Adipocyte (in vitro differentiated cells): ENCODE results near the gene FUT1.
A peak's percentile ranks its signal among the peaks of the same experiment; 100 is the strongest.
"Not testable (repeated sequence)": the region's sequence is repeated elsewhere in the genome, so short reads cannot be mapped to it uniquely, and the experiment has no call there.

Experiments used
- DNase-seq: peaks from one replicate; pipeline ENCODE4 v3.0.0-alpha.2; 2015; ENCODE audit warnings: low read depth
- H3K27me3 ChIP-seq: replicated peaks from 2 replicates; pipeline ENCODE4 v1.7.0; 2013; ENCODE audit warnings: mild to moderate bottlenecking, low read length, moderate library complexity; ENCODE audit not compliant: control insufficient read depth, insufficient read depth
- H3K36me3 ChIP-seq: 2 replicates; pipeline ENCODE4 v1.7.0; 2013; ENCODE audit warnings: low read length, mild to moderate bottlenecking, moderate library complexity; ENCODE audit not compliant: control insufficient read depth, insufficient read depth, severe bottlenecking
- H3K4me1 ChIP-seq: 2 replicates; pipeline ENCODE4 v1.7.0; 2013; ENCODE audit warnings: mild to moderate bottlenecking, low read length, moderate library complexity; ENCODE audit not compliant: control insufficient read depth, insufficient read depth
- H3K4me3 ChIP-seq: 2 replicates; pipeline ENCODE4 v1.7.0; 2013; ENCODE audit warnings: mild to moderate bottlenecking, low read length, moderate library complexity
- H3K9ac ChIP-seq: 2 replicates; pipeline ENCODE4 v1.7.0; 2013; ENCODE audit warnings: mild to moderate bottlenecking, low read length, moderate library complexity
- H3K9me3 ChIP-seq: 2 replicates; pipeline ENCODE4 v1.7.0; 2013; ENCODE audit warnings: mild to moderate bottlenecking, low read length, moderate library complexity; ENCODE audit not compliant: control insufficient read depth

FUT1 gene

DNA sequence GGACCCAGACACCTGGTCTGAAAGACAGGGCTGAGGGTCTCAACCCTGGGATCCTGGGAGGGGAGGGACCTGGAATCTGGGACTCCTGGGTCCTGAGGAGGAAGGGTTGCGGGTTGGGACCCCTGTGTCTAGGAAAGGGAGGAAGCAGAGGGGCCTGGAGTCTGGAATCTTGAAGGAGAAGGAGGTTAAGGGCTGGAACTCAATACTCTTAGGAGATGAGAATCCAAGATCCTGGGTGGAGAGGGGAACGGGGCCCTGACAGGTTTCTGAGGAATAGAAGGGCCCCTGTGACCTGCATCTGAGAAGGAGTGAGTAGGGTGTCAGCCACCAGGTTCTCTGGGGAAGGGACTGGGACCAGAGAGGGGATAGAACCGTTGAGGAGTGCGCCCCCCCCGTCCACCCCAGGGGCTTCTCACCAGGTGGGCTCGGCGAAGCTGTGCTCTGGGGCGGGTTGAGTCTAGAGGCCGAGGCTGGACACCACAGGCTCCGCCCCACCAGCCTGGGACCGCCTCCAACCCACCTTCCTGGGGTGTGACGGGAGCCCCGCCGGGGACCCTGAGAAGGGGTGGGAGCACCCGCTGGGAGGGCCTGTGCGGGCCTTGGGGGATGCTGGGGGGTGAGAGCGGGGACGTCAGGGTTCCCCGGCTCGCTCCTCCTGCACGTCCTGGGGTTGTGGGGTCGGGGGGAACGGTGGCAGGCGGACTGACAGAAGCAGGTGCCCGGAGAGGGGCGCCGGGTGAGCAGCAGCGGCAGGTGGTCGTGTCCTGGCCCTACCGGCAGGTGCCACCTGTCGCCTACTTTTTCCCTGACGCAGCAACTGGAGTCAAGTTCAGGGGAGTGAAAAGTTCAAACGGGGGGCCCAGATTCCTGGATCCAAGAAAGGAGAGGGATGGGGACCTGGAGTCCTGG lies 32.9 kb downstream of the FUT1 start, which contains the start of gene MAMSTR:
TSS of gene MAMSTR (minus strand) at position 463 of the 909 bp plus-strand sequence. CDS start 694 bp downstream, outside the sequence.
- H3K4me3 ChIP-seq, result peak within 1 kb of the TSS; percentile 85
- H3K4me1 ChIP-seq, result peaks cover 29% of the 10 kb centered on the region
- no peak for DNase-seq
- peak within 1 kb of the TSS; percentile 77 for H3K9ac ChIP-seq
- H3K27me3 ChIP-seq, result no peaks in the 10 kb centered on the region
- H3K9me3 ChIP-seq, result no peaks in the 10 kb centered on the region
- no peaks in the 10 kb centered on the region for H3K36me3 ChIP-seq

- DNase-seq, result no peak
- Histone ChIP-seq H3K36me3 (no peaks in the 10 kb centered on the region), H3K9ac (no peak overlapping the region), H3K27me3 (no peaks in the 10 kb centered on the region), H3K9me3 (no peaks in the 10 kb centered on the region), H3K4me1 (peaks cover 26% of the 10 kb centered on the region), H3K4me3 (no peak overlapping the region)
These were observed 33.7 kb downstream of the FUT1 start for GRCh38 chr19:48718711-48719231.

GRCh38 chr19:48718106-48718505 lies 34.3 kb downstream of the FUT1 start:
- H3K36me3 ChIP-seq, H3K4me3 ChIP-seq, H3K27me3 ChIP-seq, H3K9me3 ChIP-seq, DNase-seq, H3K9ac ChIP-seq: not testable (repeated sequence)
- H3K4me1 ChIP-seq, result peaks cover 33% of the 10 kb centered on the region

- Histone ChIP-seq H3K27me3 (no peaks in the 10 kb centered on the region), H3K4me3 (peak overlapping the region; percentile 58), H3K4me1 (peaks cover 34% of the 10 kb centered on the region), H3K9ac (peak overlapping the region; percentile 33), H3K9me3 (no peaks in the 10 kb centered on the region), H3K36me3 (no peaks in the 10 kb centered on the region)
- peak; percentile 78 for DNase-seq
These were observed 35.7 kb downstream of the FUT1 start for GRCh38 chr19:48716562-48717291.

DNA sequence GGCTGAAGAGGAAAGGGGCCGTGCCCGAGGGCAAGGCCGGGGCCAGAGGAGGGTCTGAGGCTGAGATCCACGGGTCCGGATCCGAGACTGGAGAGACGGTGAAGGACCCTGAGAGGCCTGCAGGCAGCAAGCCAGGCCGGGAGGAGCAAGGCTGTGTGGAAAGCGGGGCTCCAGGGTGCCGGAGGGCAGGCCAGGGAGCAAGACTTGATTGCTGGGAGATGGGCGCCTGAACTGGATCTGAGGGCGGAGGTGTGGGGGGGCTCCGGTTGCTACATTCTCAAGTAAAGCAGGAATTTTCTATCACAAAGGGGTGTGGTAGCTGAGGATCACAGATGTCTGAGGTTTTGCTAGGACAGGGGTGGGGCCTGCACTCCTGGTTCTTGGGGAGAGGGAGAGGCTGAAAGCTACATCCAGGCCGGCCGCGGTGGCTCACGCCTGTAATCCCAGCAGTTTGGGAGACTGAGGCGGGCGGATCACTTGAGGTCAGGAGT lies 36.7 kb downstream of the FUT1 start:
- Histone ChIP-seq H3K4me1 (peaks cover 34% of the 10 kb centered on the region), H3K36me3 (no peaks in the 10 kb centered on the region), H3K27me3 (no peaks in the 10 kb centered on the region), H3K9me3 (peaks cover 4% of the 10 kb centered on the region), H3K9ac (peak overlapping the region; percentile 14), H3K4me3 (no peak overlapping the region)
- DNase-seq, result peak; percentile 39

- Histone ChIP-seq H3K36me3 (no peaks in the 10 kb centered on the region), H3K27me3 (no peaks in the 10 kb centered on the region), H3K4me1 (peaks cover 30% of the 10 kb centered on the region), H3K4me3 (peak overlapping the region; percentile 84), H3K9ac (peak overlapping the region; percentile 90), H3K9me3 (peaks cover 4% of the 10 kb centered on the region)
- DNase-seq, result no peak
These were observed 37.4 kb downstream of the FUT1 start for GRCh38 chr19:48714759-48715675.

DNA sequence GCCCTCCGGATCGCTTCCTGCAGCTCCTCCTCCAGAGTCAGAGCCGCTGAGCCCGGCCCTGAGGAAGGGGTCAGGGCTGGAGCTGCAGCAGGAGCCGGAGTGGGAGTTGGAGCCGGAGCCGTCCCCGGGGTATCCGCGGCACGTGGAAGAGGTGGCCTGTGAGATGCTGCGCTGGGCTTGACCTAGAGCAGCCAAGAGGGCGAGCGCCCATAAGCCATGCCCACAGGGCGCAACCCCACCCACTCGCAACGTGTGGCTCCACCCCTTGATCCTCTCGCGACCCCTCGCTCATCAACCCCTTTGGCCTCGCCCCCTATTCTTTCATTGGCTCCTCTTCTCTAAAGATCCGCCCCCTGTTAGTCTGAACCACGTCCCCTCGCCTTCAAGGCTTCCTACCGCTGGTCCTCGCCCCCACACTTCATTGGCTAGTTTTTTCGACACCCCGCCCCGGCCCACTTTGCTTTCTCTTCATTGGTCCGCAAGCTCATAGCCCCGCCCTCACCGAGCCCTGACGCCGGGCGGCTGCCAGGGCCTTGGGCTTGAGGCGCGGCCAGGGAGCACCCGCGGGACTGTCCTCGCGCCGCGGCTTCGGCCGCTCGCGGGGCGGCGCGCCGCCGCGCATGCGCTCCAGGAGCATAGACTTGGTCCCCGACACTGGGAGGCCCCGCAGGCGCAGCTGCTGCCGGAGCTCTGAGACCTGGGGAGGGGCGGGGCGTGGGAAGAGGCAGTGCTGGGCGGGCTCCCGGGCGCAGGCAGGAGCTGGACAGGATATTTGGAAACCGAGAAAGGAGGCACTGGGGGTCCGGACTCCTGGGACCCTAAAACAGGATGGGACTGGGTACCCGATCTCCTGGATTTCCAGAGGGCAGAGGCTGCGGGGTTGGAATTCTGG lies 38.3 kb downstream of the FUT1 start:
- peak; percentile 100 for DNase-seq
- Histone ChIP-seq H3K27me3 (no peaks in the 10 kb centered on the region), H3K9ac (peak overlapping the region; percentile 90), H3K9me3 (peaks cover 4% of the 10 kb centered on the region), H3K4me1 (peaks cover 28% of the 10 kb centered on the region), H3K36me3 (no peaks in the 10 kb centered on the region), H3K4me3 (peak overlapping the region; percentile 84)

DNA sequence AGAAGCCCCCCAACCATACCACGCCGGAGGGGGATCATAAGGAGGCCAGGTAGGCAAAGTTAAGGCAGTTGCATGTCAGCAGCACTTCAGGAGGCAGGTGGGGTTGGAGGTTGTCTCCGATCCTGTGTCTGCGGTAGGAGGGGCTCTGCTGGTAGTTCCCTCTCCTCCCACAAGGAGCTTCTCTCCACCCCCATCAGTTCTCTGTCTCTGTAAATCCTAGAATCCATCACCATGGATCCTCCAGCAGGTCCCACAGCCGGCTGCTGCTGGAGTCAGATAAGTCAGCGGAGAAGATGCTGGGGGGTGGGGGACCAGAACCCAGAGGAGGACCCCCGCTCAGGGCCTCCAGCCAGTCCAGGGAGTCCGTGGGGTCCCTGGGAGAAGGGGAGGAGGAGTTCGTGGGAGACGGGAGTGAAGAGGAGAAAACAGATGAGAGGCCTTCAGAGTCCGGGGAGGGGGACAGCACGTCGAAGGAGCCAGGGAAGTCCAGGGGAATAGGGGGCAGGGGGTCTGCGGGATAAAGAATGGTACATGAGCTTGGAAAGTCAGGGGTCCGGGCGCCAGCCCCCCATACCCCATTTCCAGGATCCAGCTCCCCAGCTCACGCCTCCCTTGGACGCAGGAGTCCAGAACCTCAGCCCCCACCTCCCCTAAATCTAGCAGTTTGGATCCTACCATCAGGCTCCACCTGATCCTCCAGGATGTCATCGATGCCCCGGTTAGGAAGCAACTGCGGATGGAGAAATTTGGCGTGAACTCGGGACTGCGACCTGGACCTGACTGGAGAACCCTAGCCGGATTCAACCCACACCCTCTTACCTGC lies 39.2 kb downstream of the FUT1 start:
- Histone ChIP-seq H3K4me3 (peak overlapping the region; percentile 81), H3K36me3 (no peaks in the 10 kb centered on the region), H3K27me3 (no peaks in the 10 kb centered on the region), H3K9me3 (peaks cover 4% of the 10 kb centered on the region), H3K9ac (peak overlapping the region; percentile 77), H3K4me1 (peaks cover 26% of the 10 kb centered on the region)
- peak; percentile 44 for DNase-seq

DNA sequence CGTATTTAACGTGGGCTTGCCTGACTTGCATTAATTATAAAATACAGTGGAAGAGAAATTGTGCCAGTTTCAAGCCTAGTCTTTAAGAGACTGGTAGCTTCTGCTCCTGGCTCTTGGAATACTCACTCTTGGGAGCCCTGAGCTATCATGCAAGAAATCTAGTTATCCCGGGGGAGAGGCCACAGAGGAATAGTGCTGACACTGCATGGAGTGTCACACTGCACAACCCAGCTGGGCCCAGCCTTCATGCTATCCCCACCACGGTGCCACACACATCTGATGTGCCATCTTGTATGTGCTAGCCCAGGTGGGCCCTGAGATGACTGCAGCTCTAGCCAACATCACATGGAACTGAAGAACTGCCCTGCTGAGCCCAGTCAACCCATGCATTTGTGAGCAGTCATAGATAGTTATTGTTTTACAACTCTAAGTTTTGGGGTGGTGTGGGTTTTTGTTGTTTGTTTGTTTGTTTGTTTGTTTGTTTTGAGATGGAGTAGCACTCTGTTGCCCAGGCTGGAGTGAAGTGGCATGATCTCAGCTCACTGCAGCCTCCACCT lies 41.3 kb downstream of the FUT1 start:
- no peak for DNase-seq
- H3K9ac ChIP-seq, result no peak overlapping the region
- peaks cover 4% of the 10 kb centered on the region for H3K9me3 ChIP-seq
- peaks cover 20% of the 10 kb centered on the region for H3K4me1 ChIP-seq
- H3K4me3 ChIP-seq, result no peak overlapping the region
- no peaks in the 10 kb centered on the region for H3K27me3 ChIP-seq
- no peaks in the 10 kb centered on the region for H3K36me3 ChIP-seq
